ENCODE data around the gene SNAP47.

Gene SNAP47

GRCh38 chr1:227793079-227793947 is 58.1 kb downstream of the SNAP47 start:
- H3K36me3 ChIP-seq (ENCODE audit: insufficient read depth, low read length), result no peaks in the 10 kb centered on the region
- H3K4me3 ChIP-seq (ENCODE audit: low read depth, low read length, poor library complexity, severe bottlenecking), result no peak overlapping the region
- TF ChIP-seq, protein P1, sequence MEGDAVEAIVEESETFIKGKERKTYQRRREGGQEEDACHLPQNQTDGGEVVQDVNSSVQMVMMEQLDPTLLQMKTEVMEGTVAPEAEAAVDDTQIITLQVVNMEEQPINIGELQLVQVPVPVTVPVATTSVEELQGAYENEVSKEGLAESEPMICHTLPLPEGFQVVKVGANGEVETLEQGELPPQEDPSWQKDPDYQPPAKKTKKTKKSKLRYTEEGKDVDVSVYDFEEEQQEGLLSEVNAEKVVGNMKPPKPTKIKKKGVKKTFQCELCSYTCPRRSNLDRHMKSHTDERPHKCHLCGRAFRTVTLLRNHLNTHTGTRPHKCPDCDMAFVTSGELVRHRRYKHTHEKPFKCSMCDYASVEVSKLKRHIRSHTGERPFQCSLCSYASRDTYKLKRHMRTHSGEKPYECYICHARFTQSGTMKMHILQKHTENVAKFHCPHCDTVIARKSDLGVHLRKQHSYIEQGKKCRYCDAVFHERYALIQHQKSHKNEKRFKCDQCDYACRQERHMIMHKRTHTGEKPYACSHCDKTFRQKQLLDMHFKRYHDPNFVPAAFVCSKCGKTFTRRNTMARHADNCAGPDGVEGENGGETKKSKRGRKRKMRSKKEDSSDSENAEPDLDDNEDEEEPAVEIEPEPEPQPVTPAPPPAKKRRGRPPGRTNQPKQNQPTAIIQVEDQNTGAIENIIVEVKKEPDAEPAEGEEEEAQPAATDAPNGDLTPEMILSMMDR (IDR thresholded peaks at IDR 0.05; ENCODE audit: low read length), result no peak
- TF ChIP-seq EZH2 (IDR thresholded peaks at IDR 0.05; ENCODE audit: borderline replicate concordance, low read length), result no peak
- no peaks in the 10 kb centered on the region for H3K9me2 ChIP-seq (ENCODE audit: low read depth, low read length)
- no peak overlapping the region for H2AFZ ChIP-seq (ENCODE audit: low read length)
- no peaks in the 10 kb centered on the region for H3K9me3 ChIP-seq (ENCODE audit: low read length)
- no peaks in the 10 kb centered on the region for H3F3A ChIP-seq (ENCODE audit: insufficient read depth, low read length)
- H3K9ac ChIP-seq (ENCODE audit: low read length), result no peak overlapping the region
- H3K79me2 ChIP-seq (ENCODE audit: insufficient read depth, low read length), result no peaks in the 10 kb centered on the region
- no peaks in the 10 kb centered on the region; the same call in 1 of the 2 replicates for H3K27me3 ChIP-seq (ENCODE audit: insufficient read depth, low read length)
- H3K27ac ChIP-seq (ENCODE audit: low read depth, low read length, poor library complexity, severe bottlenecking), result no peak overlapping the region
- no peaks in the 10 kb centered on the region for H4K20me1 ChIP-seq (ENCODE audit: insufficient read depth, low read length)
- H3K4me2 ChIP-seq (ENCODE audit: low read length), result no peak overlapping the region
- H3K4me1 ChIP-seq (ENCODE audit: insufficient read depth, low read length, severe bottlenecking), result peaks cover 6% of the 10 kb centered on the region

- TF ChIP-seq, protein P1 (IDR thresholded peaks at IDR 0.05; ENCODE audit: low read length), result no peak
- TF ChIP-seq EZH2 (IDR thresholded peaks at IDR 0.05; ENCODE audit: borderline replicate concordance, low read length), result no peak
- Histone ChIP-seq H4K20me1 (ENCODE audit: insufficient read depth, low read length) (no peaks in the 10 kb centered on the region), H3K27me3 (ENCODE audit: insufficient read depth, low read length) (no peaks in the 10 kb centered on the region; the same call in 1 of the 2 replicates), H3F3A (ENCODE audit: insufficient read depth, low read length) (no peaks in the 10 kb centered on the region), H3K27ac (ENCODE audit: low read depth, low read length, poor library complexity, severe bottlenecking) (no peak overlapping the region), H3K36me3 (ENCODE audit: insufficient read depth, low read length) (no peaks in the 10 kb centered on the region), H3K79me2 (ENCODE audit: insufficient read depth, low read length) (no peaks in the 10 kb centered on the region), H3K9me3 (ENCODE audit: low read length) (no peaks in the 10 kb centered on the region), H3K9me2 (ENCODE audit: low read depth, low read length) (no peaks in the 10 kb centered on the region), H3K4me2 (ENCODE audit: low read length) (no peak overlapping the region), H3K4me1 (ENCODE audit: insufficient read depth, low read length, severe bottlenecking) (no peaks in the 10 kb centered on the region), H3K4me3 (ENCODE audit: low read depth, low read length, poor library complexity, severe bottlenecking) (no peak overlapping the region), H2AFZ (ENCODE audit: low read length) (no peak overlapping the region), H3K9ac (ENCODE audit: low read length) (no peak overlapping the region)
Observed at GRCh38 chr1:227793948-227794816, 58.9 kb downstream of the SNAP47 start.

DNA sequence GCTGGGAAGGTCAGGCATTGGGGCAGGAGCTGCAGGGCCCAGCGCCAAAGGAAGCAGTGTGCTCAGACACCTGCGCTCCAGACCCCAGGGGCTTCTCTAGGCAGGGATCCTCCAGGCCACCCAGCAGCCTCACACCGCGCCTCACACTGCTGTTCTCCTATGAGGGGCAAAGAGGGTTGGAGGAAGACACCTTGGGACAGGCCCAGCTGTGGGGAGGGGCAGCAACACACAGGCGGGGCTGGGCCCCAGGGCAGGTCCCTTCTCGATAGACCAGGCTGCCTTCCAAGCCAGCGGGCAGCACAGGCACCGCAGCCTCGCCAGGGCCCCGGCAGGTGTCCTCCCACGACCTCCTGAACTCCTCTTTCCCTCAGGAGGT is 59.6 kb downstream of the SNAP47 start:
- no peak overlapping the region for H3K4me3 ChIP-seq (ENCODE audit: low read depth, low read length, poor library complexity, severe bottlenecking)
- H3K79me2 ChIP-seq (ENCODE audit: insufficient read depth, low read length), result no peaks in the 10 kb centered on the region
- no peak overlapping the region for H2AFZ ChIP-seq (ENCODE audit: low read length)
- no peaks in the 10 kb centered on the region; the same call in 1 of the 2 replicates for H3K27me3 ChIP-seq (ENCODE audit: insufficient read depth, low read length)
- H3K9ac ChIP-seq (ENCODE audit: low read length), result no peak overlapping the region
- no peaks in the 10 kb centered on the region for H4K20me1 ChIP-seq (ENCODE audit: insufficient read depth, low read length)
- no peak overlapping the region for H3K4me2 ChIP-seq (ENCODE audit: low read length)
- TF ChIP-seq EZH2 (IDR thresholded peaks at IDR 0.05; ENCODE audit: borderline replicate concordance, low read length), result no peak
- TF ChIP-seq, protein P1 (IDR thresholded peaks at IDR 0.05; ENCODE audit: low read length), result no peak
- no peaks in the 10 kb centered on the region for H3K9me2 ChIP-seq (ENCODE audit: low read depth, low read length)
- no peaks in the 10 kb centered on the region for H3F3A ChIP-seq (ENCODE audit: insufficient read depth, low read length)
- no peak overlapping the region for H3K27ac ChIP-seq (ENCODE audit: low read depth, low read length, poor library complexity, severe bottlenecking)
- no peaks in the 10 kb centered on the region for H3K36me3 ChIP-seq (ENCODE audit: insufficient read depth, low read length)
- H3K9me3 ChIP-seq (ENCODE audit: low read length), result no peaks in the 10 kb centered on the region
- H3K4me1 ChIP-seq (ENCODE audit: insufficient read depth, low read length, severe bottlenecking), result no peaks in the 10 kb centered on the region

Data from OCI-LY1 (cell line).